ENCODE data around the gene DNAH6.

The DNAH6 gene

DNA sequence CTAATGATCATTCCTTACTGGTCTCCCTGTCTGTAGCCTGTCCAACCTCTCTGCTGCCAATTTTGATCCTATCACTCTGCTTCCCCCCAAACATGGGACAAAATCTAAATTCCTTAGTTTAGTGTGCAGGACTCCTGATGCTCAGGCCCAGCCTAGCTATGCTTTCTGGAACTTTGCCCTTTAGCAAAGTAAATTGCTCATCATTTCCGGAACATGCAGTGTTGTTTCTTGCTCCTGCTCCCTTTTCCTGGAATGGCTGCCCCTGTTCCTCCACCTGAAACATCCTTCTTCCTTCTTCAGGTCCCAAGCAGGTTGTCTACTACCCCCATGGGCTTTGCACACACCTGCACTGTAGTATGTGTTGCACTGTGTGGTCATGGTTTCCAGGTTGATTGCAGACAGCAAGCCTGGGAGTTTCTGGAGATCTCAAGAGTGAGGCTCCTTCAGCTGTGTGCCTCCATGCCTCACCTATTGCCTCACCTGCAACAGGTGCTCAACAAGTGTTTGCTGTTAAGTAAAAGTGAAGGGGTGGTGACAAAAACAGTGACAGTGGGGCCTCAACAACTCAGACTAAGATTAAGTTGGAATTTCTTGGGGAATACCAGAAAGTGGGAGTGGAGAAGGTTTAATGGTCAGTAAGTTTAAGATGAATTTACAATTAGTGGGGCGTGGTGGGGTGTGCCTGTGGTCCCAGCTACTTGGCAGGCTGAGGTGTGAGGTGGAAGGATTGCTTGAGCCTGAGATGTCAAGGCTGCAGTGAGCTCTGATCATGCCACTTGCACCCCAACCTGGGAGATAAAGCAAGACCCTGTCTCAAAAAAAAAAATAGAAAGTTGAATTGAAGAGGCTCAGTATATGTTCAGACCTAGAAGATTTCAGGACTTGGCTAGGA is 120.0 kb downstream of the DNAH6 start:
- no peak for TF ChIP-seq ZNF565 (CRISPR knock-in tag; conservative IDR thresholded peaks at IDR 0.05; ENCODE audit: low read depth)
- no peak for ATAC-seq

DNA sequence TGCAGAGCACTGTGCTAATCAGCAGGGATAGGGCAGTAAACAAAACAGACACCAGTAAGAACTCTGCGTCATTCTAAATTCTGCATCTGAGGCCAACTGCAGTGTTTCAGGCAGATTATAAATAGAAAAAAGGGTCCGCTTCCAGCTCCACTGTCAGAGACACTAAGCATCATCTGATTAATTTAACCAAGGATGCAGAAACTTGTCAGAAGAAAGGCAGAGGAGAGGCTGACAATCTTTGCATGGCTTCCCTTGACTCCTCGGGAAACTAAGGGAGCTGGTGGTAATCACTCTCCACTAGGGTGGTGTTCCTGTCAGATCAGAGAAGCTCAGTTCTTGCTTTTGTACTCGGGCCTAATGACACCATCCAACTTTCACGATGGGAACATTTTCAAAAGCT is 123.5 kb downstream of the DNAH6 start:
- TF ChIP-seq, protein P1, sequence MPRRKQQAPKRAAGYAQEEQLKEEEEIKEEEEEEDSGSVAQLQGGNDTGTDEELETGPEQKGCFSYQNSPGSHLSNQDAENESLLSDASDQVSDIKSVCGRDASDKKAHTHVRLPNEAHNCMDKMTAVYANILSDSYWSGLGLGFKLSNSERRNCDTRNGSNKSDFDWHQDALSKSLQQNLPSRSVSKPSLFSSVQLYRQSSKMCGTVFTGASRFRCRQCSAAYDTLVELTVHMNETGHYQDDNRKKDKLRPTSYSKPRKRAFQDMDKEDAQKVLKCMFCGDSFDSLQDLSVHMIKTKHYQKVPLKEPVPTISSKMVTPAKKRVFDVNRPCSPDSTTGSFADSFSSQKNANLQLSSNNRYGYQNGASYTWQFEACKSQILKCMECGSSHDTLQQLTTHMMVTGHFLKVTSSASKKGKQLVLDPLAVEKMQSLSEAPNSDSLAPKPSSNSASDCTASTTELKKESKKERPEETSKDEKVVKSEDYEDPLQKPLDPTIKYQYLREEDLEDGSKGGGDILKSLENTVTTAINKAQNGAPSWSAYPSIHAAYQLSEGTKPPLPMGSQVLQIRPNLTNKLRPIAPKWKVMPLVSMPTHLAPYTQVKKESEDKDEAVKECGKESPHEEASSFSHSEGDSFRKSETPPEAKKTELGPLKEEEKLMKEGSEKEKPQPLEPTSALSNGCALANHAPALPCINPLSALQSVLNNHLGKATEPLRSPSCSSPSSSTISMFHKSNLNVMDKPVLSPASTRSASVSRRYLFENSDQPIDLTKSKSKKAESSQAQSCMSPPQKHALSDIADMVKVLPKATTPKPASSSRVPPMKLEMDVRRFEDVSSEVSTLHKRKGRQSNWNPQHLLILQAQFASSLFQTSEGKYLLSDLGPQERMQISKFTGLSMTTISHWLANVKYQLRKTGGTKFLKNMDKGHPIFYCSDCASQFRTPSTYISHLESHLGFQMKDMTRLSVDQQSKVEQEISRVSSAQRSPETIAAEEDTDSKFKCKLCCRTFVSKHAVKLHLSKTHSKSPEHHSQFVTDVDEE (CRISPR knock-in tag; IDR thresholded peaks at IDR 0.05), result no peak
- no peak for TF ChIP-seq ZNF8 (CRISPR knock-in tag; IDR thresholded peaks at IDR 0.05)
- TF ChIP-seq BACH2 (CRISPR knock-in tag; IDR thresholded peaks at IDR 0.05; ENCODE audit: borderline replicate concordance), result no peak
- TF ChIP-seq, protein P2, sequence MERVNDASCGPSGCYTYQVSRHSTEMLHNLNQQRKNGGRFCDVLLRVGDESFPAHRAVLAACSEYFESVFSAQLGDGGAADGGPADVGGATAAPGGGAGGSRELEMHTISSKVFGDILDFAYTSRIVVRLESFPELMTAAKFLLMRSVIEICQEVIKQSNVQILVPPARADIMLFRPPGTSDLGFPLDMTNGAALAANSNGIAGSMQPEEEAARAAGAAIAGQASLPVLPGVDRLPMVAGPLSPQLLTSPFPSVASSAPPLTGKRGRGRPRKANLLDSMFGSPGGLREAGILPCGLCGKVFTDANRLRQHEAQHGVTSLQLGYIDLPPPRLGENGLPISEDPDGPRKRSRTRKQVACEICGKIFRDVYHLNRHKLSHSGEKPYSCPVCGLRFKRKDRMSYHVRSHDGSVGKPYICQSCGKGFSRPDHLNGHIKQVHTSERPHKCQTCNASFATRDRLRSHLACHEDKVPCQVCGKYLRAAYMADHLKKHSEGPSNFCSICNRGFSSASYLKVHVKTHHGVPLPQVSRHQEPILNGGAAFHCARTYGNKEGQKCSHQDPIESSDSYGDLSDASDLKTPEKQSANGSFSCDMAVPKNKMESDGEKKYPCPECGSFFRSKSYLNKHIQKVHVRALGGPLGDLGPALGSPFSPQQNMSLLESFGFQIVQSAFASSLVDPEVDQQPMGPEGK (CRISPR knock-in tag; IDR thresholded peaks at IDR 0.05; ENCODE audit: borderline replicate concordance), result no peak
- TF ChIP-seq TCF4 (CRISPR knock-in tag; IDR thresholded peaks at IDR 0.05; ENCODE audit: borderline replicate concordance), result no peak
- TF ChIP-seq ZFP30 (CRISPR knock-in tag; IDR thresholded peaks at IDR 0.05), result no peak
- TF ChIP-seq GLIS3 (CRISPR knock-in tag; IDR thresholded peaks at IDR 0.05), result no peak
- TF ChIP-seq SNAI2 (CRISPR knock-in tag; IDR thresholded peaks at IDR 0.05), result no peak
- no peak for TF ChIP-seq ZC3H10 (CRISPR knock-in tag; IDR thresholded peaks at IDR 0.05)
- ATAC-seq, result no peak

DNA sequence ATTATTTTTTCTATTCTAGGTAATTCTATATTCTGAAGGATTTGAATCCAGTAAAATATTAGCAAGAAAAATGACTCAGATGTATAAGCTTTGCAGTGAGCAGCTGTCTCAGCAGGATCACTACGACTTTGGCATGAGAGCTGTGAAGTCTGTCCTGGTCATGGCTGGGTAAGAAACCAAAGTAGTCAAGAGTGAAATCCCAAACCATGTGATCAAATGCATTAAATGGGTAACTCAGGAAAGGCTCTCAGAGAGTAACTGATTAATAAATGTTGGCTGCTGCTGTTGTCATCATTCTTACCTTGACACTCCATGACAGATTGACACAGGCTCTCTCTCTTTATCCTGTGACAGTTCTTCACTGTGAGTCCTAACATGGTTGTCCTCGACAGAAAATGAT is 124.1 kb downstream of the DNAH6 start:
- ATAC-seq, result no peak

More for the DNA sequence above, 124.1 kb downstream of the DNAH6 start:
- no peak for TF ChIP-seq ESRRG (CRISPR knock-in tag; IDR thresholded peaks at IDR 0.05)
- TF ChIP-seq, protein P1 (CRISPR knock-in tag; IDR thresholded peaks at IDR 0.05), result no peak
- no peak for TF ChIP-seq OSR1 (CRISPR knock-in tag; IDR thresholded peaks at IDR 0.05)
- TF ChIP-seq PPARA (CRISPR knock-in tag; IDR thresholded peaks at IDR 0.05; ENCODE audit: borderline replicate concordance), result no peak
- TF ChIP-seq TCF4 (CRISPR knock-in tag; IDR thresholded peaks at IDR 0.05; ENCODE audit: borderline replicate concordance), result no peak
- no peak for TF ChIP-seq ZNF8 (CRISPR knock-in tag; IDR thresholded peaks at IDR 0.05)
- TF ChIP-seq ZNF70 (CRISPR knock-in tag; IDR thresholded peaks at IDR 0.05), result no peak
- no peak for TF ChIP-seq ARNTL (CRISPR knock-in tag; IDR thresholded peaks at IDR 0.05; ENCODE audit: borderline replicate concordance, low read depth)
- TF ChIP-seq, protein P2 (CRISPR knock-in tag; IDR thresholded peaks at IDR 0.05; ENCODE audit: borderline replicate concordance), result no peak
- no peak for TF ChIP-seq ZFP30 (CRISPR knock-in tag; IDR thresholded peaks at IDR 0.05)
- TF ChIP-seq TOX (CRISPR knock-in tag; IDR thresholded peaks at IDR 0.05; ENCODE audit: borderline replicate concordance), result no peak
- TF ChIP-seq, protein P3, sequence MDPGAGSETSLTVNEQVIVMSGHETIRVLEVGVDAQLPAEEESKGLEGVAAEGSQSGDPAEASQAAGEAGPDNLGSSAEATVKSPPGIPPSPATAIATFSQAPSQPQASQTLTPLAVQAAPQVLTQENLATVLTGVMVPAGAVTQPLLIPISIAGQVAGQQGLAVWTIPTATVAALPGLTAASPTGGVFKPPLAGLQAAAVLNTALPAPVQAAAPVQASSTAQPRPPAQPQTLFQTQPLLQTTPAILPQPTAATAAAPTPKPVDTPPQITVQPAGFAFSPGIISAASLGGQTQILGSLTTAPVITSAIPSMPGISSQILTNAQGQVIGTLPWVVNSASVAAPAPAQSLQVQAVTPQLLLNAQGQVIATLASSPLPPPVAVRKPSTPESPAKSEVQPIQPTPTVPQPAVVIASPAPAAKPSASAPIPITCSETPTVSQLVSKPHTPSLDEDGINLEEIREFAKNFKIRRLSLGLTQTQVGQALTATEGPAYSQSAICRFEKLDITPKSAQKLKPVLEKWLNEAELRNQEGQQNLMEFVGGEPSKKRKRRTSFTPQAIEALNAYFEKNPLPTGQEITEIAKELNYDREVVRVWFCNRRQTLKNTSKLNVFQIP (CRISPR knock-in tag; IDR thresholded peaks at IDR 0.05; ENCODE audit: borderline replicate concordance, low read depth), result no peak
- TF ChIP-seq GLIS3 (CRISPR knock-in tag; IDR thresholded peaks at IDR 0.05), result no peak
- no peak for TF ChIP-seq ISL1 (CRISPR knock-in tag; IDR thresholded peaks at IDR 0.05)

Data from SK-N-SH treated with all-trans-retinoic acid at 6 μM for 48 hours (cell line).